Astrocyte of the spinal cord (primary cell): ENCODE data around the gene GTF3C2.
A peak's percentile ranks its signal among the peaks of the same experiment; 100 is the strongest.
"Not testable (repeated sequence)": the region's sequence is repeated elsewhere in the genome, so short reads cannot be mapped to it uniquely, and the experiment has no call there.

Experiments
- DNase-seq: peaks from one replicate; pipeline ENCODE4 v3.0.0; 2011; ENCODE audit warnings: low read depth, low spot score
- H3K4me3 ChIP-seq: 2 replicates; pipeline ENCODE4 v1.5.1; 2011; ENCODE audit warnings: low read depth, mild to moderate bottlenecking, low read length, moderate library complexity
- CTCF ChIP-seq: IDR thresholded peaks from 2 replicates; pipeline ENCODE4 v1.5.1; 2012; ENCODE audit warnings: low read depth, mild to moderate bottlenecking, low read length, inconsistent platforms
- in situ Hi-C: cut with HindIII; loops from 2 replicates; pipeline ENCODE4 v1.10.0; 2017; ENCODE audit warnings: low sequenced_read_pairs

Gene GTF3C2

GRCh38 chr2:27353762-27354596 is 2.6 kb downstream of the GTF3C2 start:
- in situ Hi-C loops: no loop called here
- TF ChIP-seq CTCF: no peak
- no peak overlapping the region for H3K4me3 ChIP-seq
- DNase-seq: peak; percentile 11

- DNase-seq, in situ Hi-C loops: not testable (repeated sequence)
Observed at GRCh38 chr2:27353386-27353761, 3.2 kb downstream of the GTF3C2 start.

GRCh38 chr2:27351802-27352598 is 4.6 kb downstream of the GTF3C2 start:
- TF ChIP-seq CTCF: no peak
- in situ Hi-C loops: no loop called here
- no peak overlapping the region for H3K4me3 ChIP-seq
- DNase-seq: no peak

More at GRCh38 chr2:27353386-27353761, 3.2 kb downstream of the GTF3C2 start:
- not testable (repeated sequence) for H3K4me3 ChIP-seq

- in situ Hi-C loops: no loop called here
- TF ChIP-seq CTCF: no peak
- no peak overlapping the region for H3K4me3 ChIP-seq
- DNase-seq: no peak
Observed at GRCh38 chr2:27350106-27350693, 6.4 kb downstream of the GTF3C2 start.

- in situ Hi-C loops: no loop called here
- H3K4me3 ChIP-seq: no peak overlapping the region
- DNase-seq: no peak
- TF ChIP-seq CTCF: no peak
Observed at GRCh38 chr2:27347641-27348040, 8.9 kb downstream of the GTF3C2 start.

GRCh38 chr2:27336173-27336572 is 20.4 kb downstream of the GTF3C2 start:
- in situ Hi-C loops: no loop called here
- no peak overlapping the region for H3K4me3 ChIP-seq
- DNase-seq: no peak
- TF ChIP-seq CTCF: no peak
